ENCODE data around the gene WWOX.

DNA sequence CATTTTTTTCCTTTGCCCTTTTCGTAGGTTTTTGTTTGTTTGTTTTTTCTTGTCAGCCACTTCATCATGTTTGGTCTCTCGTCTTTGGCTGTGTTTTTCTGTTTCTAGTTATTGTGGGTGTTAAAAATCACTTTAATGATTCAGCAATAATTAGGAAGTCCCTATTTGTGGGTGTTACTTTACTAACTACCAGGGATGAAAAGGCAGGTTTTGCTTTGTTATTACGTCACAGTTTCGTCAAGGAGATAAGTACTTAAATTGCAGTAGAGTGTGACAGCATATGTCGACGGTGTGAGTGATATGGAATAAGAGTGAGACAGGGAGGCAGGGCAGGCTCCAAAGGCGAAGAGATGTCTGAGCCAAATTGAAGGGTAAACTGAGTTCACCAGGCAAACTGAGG, 479.6 kb downstream of the WWOX start:
- TF ChIP-seq CTCF (optimal IDR thresholded peaks at IDR 0.05 in 1 of 3, IDR thresholded peaks at IDR 0.05 in 1 of 3, conservative IDR thresholded peaks at IDR 0.05 in 1 of 3; ENCODE audit: extremely low read depth in 1 of 3, insufficient read depth in 2 of 3, low read length in 3 of 3) (no peak), EZH2 (IDR thresholded peaks at IDR 0.05; ENCODE audit: low read length) (no peak)

Data from keratinocyte (primary cell).